Measurements from ENCODE around the gene TPP1. TPM values are rescaled to one million over a fixed set of nuclear protein-coding genes. Genes with fewer than 3 reads are reported as not detected.

TPP1 gene
- total and polyA plus RNA-seq, 9 donors = 21.0 to 360 (median 58.2) TPM

DNA sequence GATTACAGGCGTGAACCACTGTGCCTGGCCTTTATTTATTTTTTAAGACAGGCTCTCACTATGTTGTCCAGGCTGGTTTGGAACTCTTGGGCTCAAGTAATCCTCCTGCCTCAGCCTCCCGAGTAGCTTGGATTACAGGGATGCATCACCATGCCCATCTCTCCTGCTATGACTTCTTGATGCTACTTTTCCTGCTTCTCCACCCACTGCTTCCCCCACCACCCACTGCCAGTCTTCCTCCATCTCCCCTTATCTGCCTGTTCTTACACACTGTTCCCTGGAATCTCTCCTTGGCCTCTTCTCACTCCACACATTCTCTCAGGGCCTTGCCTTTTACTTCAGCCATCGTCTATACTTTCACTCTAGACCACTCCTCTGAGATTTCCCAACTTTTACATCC is 17.3 kb upstream of the TPP1 start:
- no peaks in the 10 kb centered on the region for H3K27me3 ChIP-seq
- no peaks in the 10 kb centered on the region for H3K36me3 ChIP-seq
- peak in 1 of 5 donors; percentile 11 for DNase-seq
- 71 to 77% (median 72%) methylated on average over 3 of the region's 3 CpGs for WGBS, 3 donors
- TF ChIP-seq EP300 (IDR thresholded peaks at IDR 0.05) = no peak
- H3K9me3 ChIP-seq = no peaks in the 10 kb centered on the region
- intact Hi-C loops (cut with DNase I) = no loop called here
- H3K27ac ChIP-seq = peak overlapping the region in 1 of 2 donors; percentile 56
- no peak overlapping the region for H3K4me3 ChIP-seq
- peaks cover 10% of the 10 kb centered on the region for H3K4me1 ChIP-seq (ENCODE audit: insufficient read depth)

DNA sequence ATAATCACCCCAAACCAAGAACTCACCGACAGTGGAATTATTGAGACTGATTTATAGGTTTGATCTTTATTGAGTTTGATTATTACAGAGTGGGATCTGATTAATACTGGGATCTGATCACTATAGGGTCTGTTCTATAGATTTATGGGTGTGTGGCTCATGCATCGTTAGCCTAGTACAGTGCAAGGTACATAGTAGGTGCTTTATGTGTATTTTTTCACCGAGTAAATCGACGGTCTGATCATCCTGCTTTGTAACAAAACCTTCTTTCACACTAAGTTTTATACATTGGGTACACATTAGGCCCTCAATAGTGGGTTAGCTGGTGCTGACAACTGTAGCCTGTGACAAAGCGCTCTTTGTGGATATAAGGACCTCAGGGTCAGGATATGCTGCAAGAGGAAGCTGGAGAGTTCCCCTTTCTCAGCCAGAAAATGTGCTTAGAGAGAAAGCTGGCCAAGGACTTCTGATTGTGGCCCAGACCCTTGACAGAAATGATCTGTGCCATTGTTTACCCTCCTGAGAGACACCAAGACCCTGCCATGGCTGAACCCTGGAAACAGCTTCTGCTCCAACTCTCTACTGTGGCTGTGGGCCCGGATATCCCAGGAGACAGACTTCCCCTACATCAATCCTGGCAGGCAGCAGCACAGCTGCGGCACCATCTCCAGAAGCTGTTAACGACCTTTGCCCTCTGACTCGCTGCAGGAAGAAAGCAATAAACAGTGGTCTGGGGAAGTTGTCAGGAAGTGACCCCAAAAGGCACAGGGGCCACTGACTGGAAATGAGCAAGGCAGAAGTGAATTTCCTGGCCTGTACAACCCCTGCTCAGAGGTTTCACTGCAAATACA is 16.1 kb upstream of the TPP1 start:
- DNase-seq = peak; percentile 55 to 71 (median 59)
- Histone ChIP-seq H3K4me3 (no peak overlapping the region), H3K27ac (peak overlapping the region in 1 of 2 donors; percentile 56), H3K36me3 (no peaks in the 10 kb centered on the region), H3K9me3 (no peaks in the 10 kb centered on the region), H3K4me1 (ENCODE audit: insufficient read depth) (peaks cover 10% of the 10 kb centered on the region), H3K27me3 (no peaks in the 10 kb centered on the region)
- intact Hi-C loops (cut with DNase I) = no loop called here
- TF ChIP-seq POLR2A (IDR thresholded peaks at IDR 0.05) (no peak), EP300 (IDR thresholded peaks at IDR 0.05) (no peak)
- TF ChIP-seq, protein P1, sequence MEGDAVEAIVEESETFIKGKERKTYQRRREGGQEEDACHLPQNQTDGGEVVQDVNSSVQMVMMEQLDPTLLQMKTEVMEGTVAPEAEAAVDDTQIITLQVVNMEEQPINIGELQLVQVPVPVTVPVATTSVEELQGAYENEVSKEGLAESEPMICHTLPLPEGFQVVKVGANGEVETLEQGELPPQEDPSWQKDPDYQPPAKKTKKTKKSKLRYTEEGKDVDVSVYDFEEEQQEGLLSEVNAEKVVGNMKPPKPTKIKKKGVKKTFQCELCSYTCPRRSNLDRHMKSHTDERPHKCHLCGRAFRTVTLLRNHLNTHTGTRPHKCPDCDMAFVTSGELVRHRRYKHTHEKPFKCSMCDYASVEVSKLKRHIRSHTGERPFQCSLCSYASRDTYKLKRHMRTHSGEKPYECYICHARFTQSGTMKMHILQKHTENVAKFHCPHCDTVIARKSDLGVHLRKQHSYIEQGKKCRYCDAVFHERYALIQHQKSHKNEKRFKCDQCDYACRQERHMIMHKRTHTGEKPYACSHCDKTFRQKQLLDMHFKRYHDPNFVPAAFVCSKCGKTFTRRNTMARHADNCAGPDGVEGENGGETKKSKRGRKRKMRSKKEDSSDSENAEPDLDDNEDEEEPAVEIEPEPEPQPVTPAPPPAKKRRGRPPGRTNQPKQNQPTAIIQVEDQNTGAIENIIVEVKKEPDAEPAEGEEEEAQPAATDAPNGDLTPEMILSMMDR (IDR thresholded peaks at IDR 0.05) = no peak
- 39 to 43% (median 42%) methylated on average over 10 of the region's 10 CpGs for WGBS, 3 donors

DNA sequence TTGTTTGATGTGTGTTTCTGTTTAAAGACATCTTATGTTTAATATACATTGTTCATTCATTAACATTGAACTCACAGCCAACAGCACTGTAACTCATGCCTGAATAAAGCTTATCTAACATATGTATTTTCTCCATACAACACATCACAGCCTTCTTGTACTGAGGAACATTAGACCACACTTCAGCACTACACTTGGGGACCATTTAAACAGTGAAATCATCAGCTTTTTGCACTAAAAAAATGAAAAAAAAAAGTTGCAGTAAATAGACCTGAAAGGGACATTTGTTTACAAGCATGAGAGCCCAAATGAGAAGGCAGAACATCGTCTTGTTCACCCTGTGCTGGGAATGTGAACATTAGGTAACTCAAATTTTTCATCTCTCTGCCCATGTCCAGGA is 15.3 kb upstream of the TPP1 start:
- Histone ChIP-seq H3K36me3 (no peaks in the 10 kb centered on the region), H3K4me1 (ENCODE audit: insufficient read depth) (peaks cover 10% of the 10 kb centered on the region), H3K9me3 (no peaks in the 10 kb centered on the region), H3K27ac (no peak overlapping the region), H3K4me3 (no peak overlapping the region), H3K27me3 (no peaks in the 10 kb centered on the region)
- intact Hi-C loops (cut with DNase I) = no loop called here
- DNase-seq = no peak
- WGBS, 3 donors = 45 to 73% (median 71%) methylated on average over 1 of the region's 1 CpG
- TF ChIP-seq, protein P1 (IDR thresholded peaks at IDR 0.05) = no peak
- TF ChIP-seq POLR2A (IDR thresholded peaks at IDR 0.05) = no peak
- no peak for TF ChIP-seq EP300 (IDR thresholded peaks at IDR 0.05)

DNA sequence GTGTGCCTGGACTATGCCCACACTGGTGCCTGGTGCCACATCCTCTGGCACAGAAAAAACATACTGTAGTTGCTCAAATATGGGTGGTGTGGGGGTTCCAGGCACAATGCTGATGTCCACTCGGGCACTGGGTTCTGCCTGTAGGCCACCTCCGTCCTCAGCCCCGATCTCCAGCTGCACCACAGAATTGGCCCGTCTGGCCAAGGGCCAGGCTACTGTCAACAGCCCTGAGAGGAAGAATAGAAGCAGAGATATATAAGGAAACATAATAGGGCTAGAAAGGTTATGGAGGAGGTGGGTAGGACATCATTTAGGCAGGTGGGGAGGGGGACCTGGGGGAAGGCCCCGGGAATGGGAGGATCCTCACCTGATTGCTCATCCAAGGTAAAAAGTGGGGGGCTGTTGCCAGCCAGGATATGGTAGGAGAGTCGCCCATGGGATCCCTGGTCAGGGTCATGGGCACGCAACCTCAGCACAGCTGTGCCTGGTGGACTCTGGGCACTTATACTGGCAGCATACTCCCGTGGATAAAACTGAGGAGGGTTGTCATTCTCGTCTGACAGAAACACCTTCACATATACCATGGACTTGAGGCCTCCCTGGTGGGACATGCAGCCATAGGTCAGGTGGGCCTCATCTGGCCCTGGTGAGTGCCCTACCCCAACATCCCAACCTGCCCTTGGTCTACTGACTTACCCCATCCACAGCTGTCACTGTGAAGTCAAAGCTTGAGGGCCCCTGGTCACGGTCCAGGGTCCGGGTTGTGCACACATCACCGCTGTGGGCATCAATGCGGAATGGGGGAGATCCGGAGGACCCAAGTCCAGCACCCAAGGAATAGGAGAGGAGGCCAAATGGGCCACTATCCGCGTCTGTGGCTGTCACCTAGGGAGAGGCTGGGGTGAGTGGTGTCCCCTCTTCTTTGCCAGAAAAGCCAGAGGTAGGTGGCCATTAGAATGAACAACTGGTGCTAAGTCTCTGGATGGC is 14.5 kb upstream of the TPP1 start:
- H3K27ac ChIP-seq = no peak overlapping the region
- peak in 1 of 5 donors; percentile 15 for DNase-seq
- peaks cover 10% of the 10 kb centered on the region for H3K4me1 ChIP-seq (ENCODE audit: insufficient read depth)
- WGBS, 3 donors = 89 to 91% (median 91%) methylated on average over 16 of the region's 16 CpGs
- no peaks in the 10 kb centered on the region for H3K36me3 ChIP-seq
- no peak overlapping the region for H3K4me3 ChIP-seq
- H3K27me3 ChIP-seq = no peaks in the 10 kb centered on the region
- TF ChIP-seq, protein P1 (IDR thresholded peaks at IDR 0.05) = no peak
- no peak for TF ChIP-seq POLR2A (IDR thresholded peaks at IDR 0.05)
- no peak for TF ChIP-seq EP300 (IDR thresholded peaks at IDR 0.05)
- H3K9me3 ChIP-seq = no peaks in the 10 kb centered on the region
- intact Hi-C loops (cut with DNase I) = no loop called here
